ENCODE results near the gene IRX2.

IRX2 gene

DNA sequence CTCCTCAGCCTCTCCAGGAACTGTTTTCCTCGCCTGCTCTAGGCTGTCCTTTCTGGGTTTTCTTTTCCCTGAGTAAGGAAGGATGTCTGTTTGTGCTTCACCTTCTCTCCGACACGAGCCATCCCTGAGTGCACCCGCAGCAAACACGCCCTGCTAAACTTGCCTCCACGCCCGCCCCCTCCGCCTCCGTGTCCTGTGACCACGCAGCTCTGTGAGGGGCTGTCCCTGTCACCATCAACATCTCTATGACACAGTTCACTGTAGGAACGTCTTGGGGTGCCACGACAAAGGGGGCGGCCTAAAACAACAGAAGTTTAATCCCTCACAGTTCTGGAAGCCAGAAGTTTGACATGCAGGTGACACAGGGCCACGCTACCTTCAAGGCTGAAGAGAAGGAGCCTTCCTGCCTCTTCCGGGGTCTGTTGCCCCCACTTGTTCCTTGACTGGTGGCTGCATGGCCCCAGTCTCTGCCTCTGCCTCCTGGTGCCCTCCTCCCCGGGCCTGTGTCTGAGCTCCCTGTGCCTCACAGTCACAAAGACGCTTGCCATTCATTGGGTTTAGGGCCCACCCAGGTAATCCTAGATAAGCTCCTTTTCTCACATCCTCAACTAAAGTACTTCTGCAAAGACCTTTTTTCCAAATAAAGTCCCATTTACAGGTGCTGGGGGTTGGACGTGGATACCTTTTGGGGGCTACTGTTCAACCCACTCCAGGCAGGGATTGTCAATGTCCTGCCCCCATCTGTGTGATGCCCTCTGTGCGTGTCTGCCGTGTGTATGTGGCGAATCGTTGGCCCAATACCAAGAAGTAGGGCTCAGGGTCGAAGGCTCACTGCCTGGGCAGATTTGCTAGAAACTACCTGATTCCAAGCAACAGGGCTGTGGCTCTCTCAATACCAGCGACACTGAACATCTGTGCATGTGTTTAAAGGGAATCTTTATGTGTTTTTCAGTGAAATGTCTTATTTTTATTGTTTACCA, 39.7 kb downstream of the IRX2 start:
- no peak for DNase-seq

DNA sequence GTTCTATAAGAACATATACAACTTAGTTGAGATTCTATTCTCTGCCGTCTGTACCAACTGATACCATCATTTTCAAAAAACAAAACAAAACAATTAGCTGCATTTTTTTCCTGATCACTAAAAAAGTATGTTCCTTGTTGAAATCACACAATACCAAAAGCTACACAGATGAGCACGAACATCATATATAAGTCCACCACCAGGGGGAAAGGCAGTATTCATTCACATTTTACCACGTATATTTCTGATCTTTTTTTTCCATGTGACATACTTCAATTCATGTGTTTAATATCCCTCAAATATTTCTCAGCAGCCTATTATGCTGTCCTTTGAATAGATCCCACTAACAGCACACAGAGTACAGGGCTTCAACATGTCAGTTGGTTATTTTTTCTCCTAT, 40.6 kb downstream of the IRX2 start:
- no peak for DNase-seq

DNA sequence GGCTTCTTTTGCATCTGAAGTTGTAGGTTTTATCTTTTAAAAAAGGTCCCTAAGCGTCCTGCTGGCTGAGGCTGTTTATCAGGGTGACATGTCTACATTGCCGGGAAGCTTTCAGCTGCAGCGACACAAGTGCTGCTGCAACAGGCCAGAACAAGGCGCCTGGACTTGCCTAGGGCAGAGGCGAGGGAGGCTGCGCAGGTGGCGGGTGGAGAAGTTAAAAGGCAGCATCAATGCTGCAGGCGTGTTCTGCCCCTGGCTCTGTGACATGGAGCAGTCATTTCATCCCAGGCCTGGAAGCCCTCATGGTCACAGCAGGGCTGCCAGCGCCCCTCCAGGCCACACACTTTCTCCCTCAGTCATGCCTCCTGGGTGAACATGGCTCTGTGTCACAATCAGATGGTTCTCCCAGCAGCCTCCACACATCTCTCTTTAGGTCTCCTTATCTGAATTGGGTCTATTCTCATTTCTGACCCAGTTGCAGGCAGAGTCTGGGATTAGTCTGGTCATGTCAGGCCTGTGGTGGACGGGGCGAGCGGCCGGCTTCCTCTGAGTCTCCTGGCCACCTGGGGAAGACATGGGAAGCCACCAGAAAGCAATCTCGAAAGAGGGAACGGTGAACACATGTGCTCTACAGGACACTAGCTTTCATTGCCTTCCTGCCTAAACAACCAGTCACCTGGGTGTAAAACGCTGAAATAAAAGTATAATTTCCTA, 41.3 kb downstream of the IRX2 start:
- DNase-seq = no peak

DNA sequence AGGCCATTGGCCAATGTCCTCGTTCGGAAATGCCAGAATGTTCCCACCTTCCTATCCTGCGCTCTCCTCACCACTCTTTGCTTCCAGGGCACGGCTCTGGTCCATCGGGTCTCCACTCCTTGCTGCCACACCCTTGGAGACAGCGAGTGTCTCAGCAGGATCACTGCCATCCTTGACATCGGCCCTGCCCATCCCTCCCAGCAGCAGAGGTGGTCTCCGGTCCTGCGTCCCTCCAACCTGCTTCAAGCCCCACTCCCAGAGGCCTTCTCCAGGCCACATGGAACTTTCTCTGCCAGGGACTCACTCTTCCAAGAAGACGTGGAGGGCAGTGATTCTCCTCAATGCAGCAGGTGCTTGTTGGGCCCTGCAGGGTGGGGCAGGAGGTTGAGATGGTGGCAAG, 42.7 kb downstream of the IRX2 start:
- no peak for DNase-seq

DNA sequence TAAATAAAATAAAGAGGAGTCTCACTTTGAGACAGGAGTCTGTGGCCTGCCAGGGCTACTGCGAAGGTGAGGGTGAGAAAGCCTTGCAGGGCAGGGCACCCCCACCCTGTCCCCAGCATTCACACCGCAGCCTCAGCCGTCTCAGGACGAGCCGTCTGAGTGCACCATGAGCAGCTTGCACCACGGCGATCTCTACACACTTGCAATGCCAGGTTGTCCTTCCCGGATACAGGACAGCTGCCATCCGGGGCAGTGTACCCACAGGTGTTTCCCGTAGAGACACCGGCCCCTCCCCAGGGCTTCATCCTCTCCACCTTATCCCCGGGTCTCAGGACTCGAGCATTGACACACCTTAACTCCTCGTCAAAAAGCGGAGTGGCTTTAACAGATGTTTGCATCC, 43.3 kb downstream of the IRX2 start:
- DNase-seq = no peak

DNA sequence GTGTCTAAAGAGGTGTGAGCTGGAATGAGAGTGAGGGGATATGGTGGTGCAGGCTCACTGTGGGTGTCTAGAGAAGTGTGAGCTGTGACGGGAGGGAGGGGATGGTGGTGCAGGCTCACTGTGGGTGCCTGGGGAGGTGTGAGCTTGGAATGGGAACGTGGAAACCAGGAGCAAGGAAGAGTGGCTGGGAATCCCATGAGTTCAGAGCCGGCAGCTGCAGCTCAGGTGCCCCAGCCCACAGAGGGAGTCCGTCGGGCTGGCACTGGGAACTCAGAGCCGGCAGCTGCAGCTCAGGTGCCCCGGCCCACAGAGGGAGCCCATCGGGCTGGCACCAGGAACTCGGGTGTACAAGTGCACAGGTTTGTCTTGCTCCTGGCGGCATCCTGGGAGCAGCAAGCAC, 45.6 kb downstream of the IRX2 start:
- no peak for DNase-seq

DNA sequence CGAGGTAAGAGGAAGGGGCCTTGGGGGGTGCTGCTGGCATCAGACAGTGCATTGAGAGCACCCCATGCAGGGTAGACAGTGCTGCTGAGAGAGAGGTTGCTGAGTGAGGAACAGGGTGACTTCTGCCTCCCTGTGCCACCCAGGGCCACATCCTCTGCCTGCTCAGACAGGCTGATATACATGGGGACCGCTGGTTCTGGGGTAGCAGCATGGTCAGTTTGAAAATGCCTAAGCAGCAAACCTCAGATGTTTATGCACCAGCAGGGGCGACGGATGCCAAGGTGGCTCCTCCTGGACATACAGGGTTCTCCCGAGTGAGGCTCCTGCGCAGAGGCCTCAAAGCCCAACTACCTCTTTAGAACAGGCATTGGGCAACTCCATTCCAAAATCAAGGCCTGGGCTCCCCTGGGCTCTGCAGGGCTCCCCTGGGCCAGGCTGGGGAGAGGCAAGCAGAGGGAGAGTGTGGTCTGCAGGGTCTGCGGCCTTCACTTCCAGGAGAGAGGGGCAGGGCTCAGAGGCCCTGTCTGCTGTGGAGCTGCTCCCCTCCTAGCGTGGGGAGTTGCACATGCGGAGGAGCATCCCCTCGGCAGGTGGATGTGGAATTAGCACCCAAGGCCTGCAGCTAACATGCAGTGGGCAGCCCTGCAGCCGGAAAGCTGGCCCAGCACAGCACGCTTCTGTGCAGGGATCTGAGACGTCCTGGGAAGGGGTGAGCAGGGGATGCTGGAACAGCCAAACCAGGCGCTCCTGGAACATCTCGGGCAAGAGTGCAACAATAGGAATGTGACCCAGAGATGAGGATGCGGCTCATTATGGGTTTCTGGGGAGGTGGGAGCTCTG, 46.5 kb downstream of the IRX2 start:
- no peak for DNase-seq

DNA sequence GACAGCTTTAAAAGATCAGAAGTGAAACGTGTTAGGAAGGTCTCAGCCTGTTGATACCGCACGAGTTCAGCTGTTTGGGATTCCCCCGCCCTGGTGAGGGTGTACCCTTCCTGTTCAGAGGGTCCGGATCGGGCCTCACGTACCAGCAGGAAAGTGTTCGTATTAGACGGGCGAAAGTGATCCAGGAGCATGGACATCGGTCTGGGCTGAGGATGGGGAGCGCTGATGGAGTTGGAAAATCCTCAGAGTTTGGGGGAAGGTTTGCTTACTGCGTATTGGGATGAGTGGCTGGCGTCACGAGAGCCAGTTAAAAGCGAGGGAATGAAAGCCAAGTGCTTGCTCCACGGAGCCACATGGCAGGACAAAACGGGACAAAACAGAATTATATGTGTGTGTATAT, 47.4 kb downstream of the IRX2 start:
- no peak for DNase-seq

DNA sequence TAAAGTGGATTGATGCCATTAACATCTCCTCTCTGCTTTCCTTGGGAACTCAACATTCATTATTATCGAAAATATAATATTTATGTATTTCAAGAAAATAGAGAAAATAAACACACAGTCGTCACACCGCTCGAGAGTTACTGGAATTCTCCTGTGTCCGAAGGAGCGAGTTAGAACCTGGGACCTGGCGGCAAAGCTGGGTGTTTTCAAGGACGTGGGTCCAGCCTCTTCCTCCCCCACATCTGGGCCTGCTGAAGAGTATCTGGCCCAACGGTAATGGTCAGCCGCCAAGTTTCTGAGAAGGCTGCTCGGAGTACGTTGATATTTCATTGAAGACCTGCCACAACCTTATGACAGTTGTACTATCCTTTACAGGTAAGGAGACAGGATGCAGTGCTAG, 47.9 kb downstream of the IRX2 start:
- no peak for DNase-seq

DNA sequence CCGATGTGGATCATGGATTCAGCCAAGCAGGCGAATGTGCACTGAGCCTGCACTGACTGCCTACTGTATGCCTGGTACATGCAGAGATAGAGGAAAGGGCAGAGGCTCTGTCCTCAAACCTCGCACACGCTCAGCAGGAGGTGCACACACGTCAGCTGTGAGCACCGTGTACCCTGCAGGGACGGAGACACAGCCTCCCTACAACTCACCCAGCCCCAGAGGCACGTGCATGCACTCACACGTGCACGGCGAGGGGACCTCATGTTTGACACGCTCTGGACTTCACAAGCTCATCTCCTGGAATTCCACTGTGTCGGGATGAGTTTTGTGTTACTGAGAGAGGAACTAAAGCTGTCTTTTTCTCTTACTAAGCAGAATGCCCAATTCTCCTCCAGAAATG, 48.4 kb downstream of the IRX2 start:
- DNase-seq = no peak

DNA sequence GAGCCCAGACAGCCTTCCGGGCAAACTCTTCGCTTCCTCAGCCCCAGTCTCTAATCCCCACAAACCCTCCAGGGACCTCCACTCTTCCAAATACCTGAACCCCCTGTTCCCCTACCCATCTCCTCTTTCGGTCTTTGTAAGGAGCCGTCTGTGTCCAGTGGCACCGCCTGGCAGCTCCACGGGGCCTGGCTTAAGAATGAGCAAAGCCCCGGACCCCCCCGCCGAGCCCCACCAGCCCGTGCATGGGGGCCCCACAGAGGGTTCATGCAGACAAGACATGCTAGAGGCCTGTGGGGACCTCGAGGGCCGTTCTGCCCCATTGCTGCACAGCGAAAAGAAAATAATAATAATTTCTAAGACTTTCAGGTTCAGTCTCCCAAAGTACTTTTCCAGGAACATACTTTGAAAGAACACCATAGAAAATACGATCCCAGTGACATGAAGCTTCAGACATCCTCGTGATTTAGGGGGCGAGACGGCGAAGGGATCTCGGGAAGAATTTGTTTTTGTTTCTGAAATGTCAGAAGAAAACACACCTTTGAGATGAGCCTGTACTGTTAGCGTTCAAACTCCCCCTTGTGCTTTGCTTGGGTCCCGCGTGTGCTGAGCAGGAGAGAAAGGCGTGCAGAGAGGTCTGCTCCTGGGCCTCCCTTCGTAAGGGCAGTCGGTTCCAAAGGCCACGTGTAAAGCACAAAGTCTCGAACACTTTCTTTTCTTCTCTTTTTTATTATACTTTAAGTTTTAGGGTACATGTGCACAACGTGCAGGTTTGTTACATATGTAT, 49.2 kb downstream of the IRX2 start:
- no peak for DNase-seq

DNA sequence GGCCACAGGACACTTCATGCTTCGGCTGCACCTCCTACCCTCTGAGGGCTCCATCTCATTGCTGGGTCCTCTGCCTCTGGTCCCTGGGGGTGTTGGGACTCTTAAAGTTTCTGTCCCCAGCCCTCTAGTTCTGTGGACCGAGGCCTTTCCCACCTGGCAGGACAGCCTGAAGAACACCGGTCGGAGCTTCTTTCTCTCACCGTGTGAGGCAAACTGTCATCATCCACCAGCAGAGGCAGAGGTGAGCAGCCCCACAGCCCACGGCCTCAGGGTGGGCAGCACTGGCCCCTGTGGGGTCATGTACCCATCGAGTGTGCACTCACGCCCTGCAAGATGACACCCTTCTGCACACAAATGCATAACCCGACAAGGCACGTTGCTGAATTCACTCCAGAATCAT, 49.9 kb downstream of the IRX2 start:
- DNase-seq = no peak

DNA sequence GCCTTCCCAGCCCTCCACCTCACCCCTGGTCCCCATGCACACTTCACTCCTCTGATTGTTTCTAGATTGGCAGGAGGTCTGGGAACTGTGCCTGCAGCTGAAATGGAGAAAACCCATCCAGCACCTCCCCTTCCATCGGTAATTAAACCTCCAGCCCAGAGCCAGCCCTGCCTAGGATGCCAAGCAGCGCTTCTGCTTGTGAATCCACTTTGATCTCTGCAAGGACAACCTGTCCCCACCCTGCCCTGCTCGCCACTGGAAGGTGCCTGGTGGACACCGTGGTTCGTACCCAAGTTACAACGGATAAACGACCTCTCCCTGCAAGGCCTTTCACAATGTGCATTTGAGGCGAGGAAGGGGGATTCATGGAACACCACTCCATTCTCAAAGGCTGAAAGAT, 50.6 kb downstream of the IRX2 start:
- no peak for DNase-seq

DNA sequence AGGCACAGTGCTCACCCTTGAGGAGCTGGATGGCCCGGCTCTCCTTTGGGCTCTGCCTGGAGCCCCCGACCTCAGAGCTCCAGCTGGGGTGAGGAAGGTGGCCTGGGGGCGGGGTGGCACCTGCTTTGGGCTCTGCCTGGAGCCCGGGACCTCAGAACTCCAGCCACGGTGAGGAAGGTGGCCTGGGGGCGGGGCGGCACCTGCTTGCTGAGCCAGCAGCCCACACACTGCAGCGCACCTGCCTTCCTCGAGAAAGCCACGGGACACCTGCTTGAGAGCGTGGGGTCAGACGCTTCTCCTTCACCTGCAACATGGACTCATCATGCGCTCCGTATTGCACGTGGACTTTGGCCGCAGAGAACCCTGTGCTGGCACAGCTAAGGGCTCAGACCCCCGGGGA, 51.8 kb downstream of the IRX2 start:
- DNase-seq = no peak

DNA sequence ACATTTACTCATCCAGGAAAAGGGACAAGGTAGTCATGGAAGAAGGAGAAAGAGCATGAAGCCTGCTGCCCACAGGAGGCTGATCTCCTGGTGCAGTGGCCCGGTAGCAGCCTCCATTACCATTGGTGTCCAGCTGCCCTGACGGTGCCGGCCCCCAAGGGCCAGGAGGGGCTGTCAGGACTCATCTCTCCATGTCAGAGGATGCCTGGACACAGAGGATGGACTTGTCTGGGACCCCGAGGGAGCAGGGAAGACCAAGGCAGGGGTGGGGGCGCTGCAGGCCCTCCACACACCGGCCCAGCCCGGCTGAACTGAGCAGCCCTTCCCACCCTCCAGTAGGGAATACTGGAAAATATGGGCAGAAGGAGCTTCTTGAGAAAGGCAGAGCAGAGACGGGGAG, 52.2 kb downstream of the IRX2 start:
- DNase-seq = no peak

DNA sequence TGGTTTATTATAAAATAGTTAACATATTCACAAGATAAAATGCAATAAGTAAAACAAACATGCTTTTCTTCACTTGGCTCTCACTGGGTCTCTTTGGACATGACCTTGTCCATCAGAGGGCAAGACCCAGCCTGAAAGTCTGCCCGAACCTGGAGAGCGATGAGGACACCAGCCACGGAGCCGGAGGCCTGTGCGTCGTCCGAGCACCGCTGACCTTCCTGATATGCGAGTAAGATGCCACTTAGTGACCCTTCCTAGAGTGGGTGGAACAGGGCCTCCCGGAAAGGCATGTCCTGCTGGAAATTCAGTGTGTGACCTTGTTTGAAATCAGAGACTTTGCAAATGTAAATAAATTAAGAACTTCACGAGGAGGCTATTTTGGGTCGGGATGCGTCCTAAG, 52.9 kb downstream of the IRX2 start:
- no peak for DNase-seq

DNA sequence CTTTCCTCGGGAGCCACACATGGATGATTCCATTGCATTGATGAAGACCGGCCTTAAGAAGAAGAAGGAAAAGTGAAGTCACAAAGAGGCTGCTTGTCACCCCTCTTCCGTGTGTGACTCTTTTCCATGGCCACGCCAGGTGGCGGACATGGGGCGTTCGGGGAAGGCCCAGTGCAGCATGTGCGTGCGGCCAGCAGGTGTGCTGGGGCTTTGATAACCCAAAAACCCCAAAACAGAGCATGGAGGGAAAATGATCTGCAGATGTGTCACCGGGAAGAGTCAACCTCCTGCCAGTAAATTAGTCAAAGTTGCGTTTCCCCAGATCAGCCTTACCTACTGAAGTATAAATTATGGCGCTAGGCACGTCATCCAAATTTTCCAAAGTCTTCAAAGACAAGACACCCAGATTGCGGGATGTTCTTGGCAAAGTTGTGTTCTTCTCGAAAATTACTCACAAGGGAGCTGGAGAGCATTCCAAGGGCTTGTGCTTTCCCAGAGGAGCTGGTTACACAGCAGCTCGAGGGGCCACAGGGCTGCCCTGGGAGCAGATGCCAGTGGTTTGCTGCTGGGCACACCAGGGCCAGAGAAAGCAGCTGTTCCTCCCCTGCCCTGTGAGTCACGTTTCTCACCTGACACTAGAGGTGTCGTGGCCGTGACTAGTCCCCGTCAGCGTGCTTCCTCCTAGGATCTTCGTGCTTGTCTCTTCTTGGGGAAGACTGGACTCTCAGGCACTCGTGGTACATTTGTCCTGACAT, 53.9 kb downstream of the IRX2 start:
- DNase-seq = no peak

DNA sequence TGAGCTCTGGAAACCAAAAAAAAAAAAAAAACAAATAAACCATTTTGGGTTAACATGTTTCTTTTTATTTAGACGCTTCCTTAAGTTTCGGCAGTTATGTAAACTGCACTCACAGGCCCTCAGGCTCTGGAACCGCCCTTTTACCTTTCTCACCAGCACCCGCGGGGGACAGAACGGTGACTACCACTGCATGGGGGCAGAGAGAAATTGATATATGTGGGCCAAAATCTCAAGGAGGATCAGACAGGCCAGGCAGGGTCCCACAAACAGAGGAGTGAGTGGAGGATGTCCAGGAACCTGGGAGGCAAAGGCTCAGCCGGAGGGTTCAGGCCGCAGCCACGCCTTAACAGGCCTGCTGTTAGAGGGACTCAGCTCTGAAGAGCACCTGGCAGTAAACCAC, 54.4 kb downstream of the IRX2 start:
- no peak for DNase-seq
